ENCODE results near the gene MYO5B.

DNA sequence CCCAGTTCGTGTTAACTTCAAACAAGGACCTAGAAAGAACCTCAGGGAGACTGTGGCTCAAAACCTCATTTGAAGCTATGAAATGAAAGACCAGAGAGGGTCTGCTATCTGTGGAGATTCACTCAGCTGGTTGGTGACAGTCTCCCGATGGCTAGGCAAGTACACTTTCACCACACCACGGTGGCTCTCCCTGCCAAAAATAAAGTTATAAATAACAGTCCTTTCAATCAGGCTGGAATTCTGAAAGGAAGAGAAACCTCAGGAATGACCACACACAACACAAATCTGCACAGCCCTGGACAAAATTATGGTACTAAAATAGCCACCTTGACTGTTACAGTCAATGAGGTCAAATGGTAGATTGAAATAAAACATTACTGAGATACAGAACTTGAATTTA is 221.4 kb downstream of the MYO5B start:
- TF ChIP-seq POLR2A (IDR thresholded peaks at IDR 0.05): no peak
- TF ChIP-seq CTCF (IDR thresholded peaks at IDR 0.05): no peak
